GM19463 (cell line): Measurements from ENCODE around the gene ENDOD1.
"Not testable (repeated sequence)": the region's sequence is repeated elsewhere in the genome, so short reads cannot be mapped to it uniquely, and the experiment has no call there.

Experiments
- ATAC-seq: cut with Tn5 transposase; IDR thresholded peaks from one replicate; pipeline ENCODE4 v1.9.1; 2021; ENCODE audit warnings: mild to moderate bottlenecking, moderate library complexity; ENCODE audit not compliant: unreplicated experiment

Gene ENDOD1

GRCh38 chr11:95089620-95090542 lies at the start of gene ENDOD1:
Gene ENDOD1, plus strand, starts transcription at chr11:95089846. Its CDS starts 82 bp downstream, at chr11:95089928.
- peak; percentile 81 for ATAC-seq

GRCh38 chr11:95042239-95042638 lies 47.4 kb upstream of the ENDOD1 start:
- ATAC-seq, result no peak

GRCh38 chr11:95042906-95043305 lies 46.7 kb upstream of the ENDOD1 start:
- no peak for ATAC-seq

- ATAC-seq, result no peak
Observed at GRCh38 chr11:95044010-95044409, 45.6 kb upstream of the ENDOD1 start.

- no peak for ATAC-seq
Observed at GRCh38 chr11:95045812-95046211, 43.8 kb upstream of the ENDOD1 start.

- not testable (repeated sequence) for ATAC-seq
Observed at GRCh38 chr11:95049122-95049521, 40.5 kb upstream of the ENDOD1 start, which contains the start of gene KDM4F. Gene KDM4F, plus strand, starts transcription at chr11:95049422.

- no peak for ATAC-seq
Observed at GRCh38 chr11:95050595-95051202, 38.9 kb upstream of the ENDOD1 start.

- ATAC-seq, result no peak
Observed at GRCh38 chr11:95054356-95054755, 35.3 kb upstream of the ENDOD1 start.

- peak; percentile 98 for ATAC-seq
Observed at GRCh38 chr11:95055283-95055897, 34.3 kb upstream of the ENDOD1 start.

GRCh38 chr11:95057959-95058358 lies 31.7 kb upstream of the ENDOD1 start:
- ATAC-seq, result no peak

- no peak for ATAC-seq
Observed at GRCh38 chr11:95058621-95059020, 31.0 kb upstream of the ENDOD1 start.

- no peak for ATAC-seq
Observed at GRCh38 chr11:95059046-95059445, 30.6 kb upstream of the ENDOD1 start.

GRCh38 chr11:95065336-95065735 lies 24.3 kb upstream of the ENDOD1 start:
- ATAC-seq, result no peak

GRCh38 chr11:95066716-95067038 lies 23.0 kb upstream of the ENDOD1 start, which contains the start of gene SRSF8:
Gene SRSF8, plus strand, starts transcription at chr11:95066919. Its CDS starts 308 bp downstream, at chr11:95067227.
- peak; percentile 34 for ATAC-seq

- peak; percentile 58 for ATAC-seq
Observed at GRCh38 chr11:95067039-95067840, 22.4 kb upstream of the ENDOD1 start.

- ATAC-seq, result no peak
Observed at GRCh38 chr11:95067841-95068219, 21.8 kb upstream of the ENDOD1 start.

- peak; percentile 62 for ATAC-seq
Observed at GRCh38 chr11:95068549-95068948, 21.1 kb upstream of the ENDOD1 start.

GRCh38 chr11:95070471-95070870 lies 19.2 kb upstream of the ENDOD1 start:
- ATAC-seq, result no peak

GRCh38 chr11:95072948-95073347 lies 16.7 kb upstream of the ENDOD1 start:
- ATAC-seq, result no peak

GRCh38 chr11:95074792-95075563 lies 14.7 kb upstream of the ENDOD1 start:
- no peak for ATAC-seq
